NCI-H146 (cell line): Measurements from ENCODE around the gene ADAMTS2.
"Not testable (repeated sequence)": the region's sequence is repeated elsewhere in the genome, so short reads cannot be mapped to it uniquely, and the experiment has no call there.

Experiments
- DNase-seq: peaks from one replicate; lab custom pipeline; 2025; lab: John Stamatoyannopoulos, UW

Gene ADAMTS2

DNA sequence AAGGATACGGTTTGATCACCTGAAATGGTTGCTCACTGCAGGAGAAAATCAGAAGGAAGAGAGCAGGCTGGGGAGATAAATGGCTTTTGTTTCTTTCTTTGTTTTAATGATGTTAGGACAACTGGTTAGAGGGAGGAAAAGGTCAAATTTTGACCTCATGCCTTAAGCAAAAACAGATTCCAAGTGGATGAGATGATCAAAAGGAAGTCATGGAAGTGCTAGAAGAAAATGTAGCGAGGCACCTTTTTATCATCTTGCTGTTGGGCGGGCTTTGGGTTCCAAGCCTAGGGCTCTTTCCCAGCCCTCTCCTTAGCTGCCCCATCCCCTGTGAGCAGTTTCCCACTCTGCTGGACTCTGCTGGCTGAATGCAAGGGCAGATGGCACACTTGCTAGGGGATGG is 127.9 kb downstream of the ADAMTS2 start:
- no peak for DNase-seq

DNA sequence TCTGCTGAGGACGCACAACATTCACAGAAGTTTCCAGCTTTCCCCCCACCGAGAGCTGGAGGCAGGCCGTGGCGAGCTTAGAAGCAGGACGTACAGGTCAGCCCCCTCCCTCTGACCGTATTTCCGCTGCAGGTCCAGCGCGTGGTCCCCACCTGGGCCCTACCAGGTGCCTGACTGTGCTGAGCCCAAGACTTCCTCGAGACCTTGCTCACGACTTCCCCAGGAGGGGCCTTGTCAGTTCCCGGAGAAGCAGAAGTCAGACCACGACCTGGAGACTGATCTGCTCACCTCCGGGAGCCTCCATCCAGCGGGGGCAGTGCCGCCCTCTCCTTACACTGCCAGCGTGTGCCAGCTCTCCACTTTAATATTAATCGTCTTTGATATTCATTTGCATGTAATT is 128.9 kb downstream of the ADAMTS2 start:
- not testable (repeated sequence) for DNase-seq

DNA sequence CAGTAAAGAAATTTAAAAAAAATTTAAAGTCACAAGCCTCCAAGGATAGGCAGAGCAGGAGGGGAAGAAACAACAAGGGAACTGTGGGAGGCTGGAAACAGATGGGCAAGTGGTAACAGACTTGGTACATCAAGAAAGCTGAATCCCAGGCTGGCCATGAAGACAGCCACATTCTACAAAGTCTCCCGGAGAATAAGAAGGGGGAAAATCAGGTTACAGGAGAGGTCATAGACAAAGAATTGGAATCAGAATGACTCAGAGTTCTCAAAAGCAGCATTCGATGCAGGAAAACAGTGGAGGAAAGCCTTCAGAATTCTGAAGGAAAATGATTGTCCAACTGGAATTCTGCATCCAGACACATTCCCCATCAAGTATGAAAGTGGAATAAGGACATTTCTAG is 129.7 kb downstream of the ADAMTS2 start:
- DNase-seq, result no peak

DNA sequence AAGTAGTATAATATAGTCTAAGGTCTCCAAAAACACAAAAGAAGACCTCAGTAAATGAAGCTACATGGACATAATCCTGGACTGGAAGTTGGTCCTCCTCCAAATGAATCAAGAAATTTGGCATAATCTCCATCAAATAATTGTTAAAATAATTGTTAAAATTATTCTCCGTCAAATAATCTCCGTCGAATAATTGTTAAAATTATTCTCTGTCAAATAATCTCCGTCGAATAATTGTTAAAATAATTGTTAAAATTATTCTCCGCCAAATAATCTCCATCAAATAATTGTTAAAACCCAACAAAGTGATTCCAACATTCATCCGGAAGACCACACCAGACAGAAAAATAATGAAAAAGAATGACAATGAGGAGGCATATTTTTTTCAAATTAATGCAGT is 130.6 kb downstream of the ADAMTS2 start:
- DNase-seq, result no peak

DNA sequence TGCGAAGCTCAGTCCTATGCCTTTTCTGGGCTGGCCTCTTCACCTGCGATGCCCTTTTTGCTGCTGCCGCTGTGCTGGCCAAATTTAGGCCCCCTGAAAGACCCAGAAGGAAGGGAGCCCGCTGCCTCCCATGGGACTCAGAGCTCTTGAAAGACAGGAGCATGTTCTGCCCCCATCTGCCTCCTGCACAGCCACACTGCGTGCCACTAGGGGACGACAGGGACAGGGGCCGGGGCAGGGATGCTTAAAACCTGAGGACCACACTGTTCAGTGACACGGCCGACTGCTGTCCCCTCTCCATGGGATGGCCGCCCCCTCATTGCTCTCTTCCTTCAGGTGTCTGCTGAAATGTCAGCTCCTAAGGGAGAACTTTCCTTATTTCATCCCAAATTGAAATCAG is 132.4 kb downstream of the ADAMTS2 start:
- no peak for DNase-seq

DNA sequence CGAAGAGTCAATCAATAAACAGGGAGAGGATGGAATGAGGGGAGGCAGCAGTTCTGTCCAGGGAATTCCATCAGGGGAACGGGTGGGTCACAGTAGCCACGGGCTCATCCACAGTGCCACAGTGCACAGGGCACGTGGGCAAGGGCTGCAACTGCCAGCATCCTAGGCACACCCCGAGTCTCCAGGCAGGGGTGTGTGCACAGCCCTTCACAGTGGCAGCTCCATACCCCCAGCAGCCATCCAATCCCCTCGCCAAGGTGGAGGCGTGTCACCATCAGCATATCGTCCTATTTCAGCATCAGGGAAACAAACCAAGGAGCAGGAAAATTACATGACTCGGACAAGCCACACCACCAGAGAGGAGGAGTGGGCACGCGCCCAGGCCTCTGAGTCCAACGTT is 133.6 kb downstream of the ADAMTS2 start:
- no peak for DNase-seq

DNA sequence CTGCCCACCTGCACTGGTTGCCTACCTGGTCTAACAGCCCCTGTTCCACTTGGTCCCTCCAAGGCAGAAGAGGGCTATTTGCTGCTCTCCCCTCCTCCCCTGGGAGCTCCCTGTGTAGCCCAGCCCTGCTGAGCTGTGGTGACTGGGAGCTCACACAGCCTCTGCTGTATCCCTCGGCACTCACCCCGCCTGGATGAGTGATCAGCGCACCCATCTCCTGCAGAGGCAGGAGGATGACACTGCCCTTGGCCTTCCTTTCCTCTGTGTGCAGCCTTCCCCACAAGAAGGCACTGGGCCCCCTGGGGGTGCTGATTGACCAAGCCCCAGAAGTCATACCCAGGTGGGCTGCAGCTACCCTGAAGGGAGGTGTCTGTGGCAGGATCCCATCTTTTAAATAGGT is 134.2 kb downstream of the ADAMTS2 start:
- DNase-seq, result no peak

DNA sequence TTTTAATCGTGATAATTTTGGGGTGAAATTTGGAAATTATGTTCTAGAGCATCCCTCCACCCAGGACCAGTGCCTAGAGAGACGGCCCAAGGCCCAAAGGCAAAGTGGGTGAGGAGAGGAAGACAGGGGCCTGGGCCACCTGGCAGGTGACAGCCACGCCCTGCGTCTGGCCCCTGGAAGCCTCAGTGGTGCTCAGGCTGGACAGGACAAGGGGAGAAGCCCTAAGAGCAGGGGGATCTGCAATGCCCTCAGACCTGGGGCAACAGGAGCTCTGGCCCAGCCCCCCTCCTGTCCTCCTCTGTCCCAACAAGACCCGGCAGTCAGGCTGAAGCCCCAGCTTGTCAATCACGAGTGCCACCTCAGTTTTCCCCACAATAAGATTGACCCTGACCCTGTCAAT is 134.8 kb downstream of the ADAMTS2 start:
- DNase-seq, result no peak

DNA sequence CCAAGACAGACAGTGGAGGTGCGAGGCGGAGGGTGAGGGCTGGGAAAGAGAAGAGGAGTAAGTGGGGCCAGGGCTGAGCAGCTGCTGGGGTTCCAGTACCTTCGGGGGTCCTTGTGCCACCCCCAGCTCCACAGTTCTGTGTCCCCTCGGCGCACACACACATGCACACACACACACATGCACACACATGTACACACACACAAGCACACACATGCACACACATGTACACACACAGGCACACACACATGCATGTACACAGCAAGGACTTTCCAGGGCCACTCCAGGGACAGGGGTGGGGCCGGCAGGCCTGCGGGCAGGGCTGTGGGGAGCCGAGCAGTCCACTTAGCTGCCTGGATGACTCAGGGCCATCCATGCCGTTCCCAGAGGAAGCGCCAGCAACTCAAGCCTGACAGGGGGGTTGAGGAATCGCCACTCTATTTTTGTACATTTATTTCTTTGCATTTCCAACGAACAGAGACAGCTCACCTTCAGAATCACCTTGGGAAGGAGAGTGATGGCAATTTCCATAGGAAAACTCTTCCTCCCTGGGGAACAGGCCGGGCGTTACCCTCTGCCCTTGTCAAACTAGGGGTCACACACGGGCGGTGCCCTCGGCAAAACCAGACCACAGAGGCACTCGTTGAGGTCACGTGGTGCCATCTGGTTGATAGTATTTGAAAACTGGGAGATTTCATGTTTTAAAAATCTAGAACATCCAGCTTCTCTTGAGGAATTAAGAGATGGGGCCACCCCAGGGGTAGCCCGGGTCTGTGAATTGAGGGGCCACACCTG is 135.7 kb downstream of the ADAMTS2 start:
- no peak for DNase-seq

DNA sequence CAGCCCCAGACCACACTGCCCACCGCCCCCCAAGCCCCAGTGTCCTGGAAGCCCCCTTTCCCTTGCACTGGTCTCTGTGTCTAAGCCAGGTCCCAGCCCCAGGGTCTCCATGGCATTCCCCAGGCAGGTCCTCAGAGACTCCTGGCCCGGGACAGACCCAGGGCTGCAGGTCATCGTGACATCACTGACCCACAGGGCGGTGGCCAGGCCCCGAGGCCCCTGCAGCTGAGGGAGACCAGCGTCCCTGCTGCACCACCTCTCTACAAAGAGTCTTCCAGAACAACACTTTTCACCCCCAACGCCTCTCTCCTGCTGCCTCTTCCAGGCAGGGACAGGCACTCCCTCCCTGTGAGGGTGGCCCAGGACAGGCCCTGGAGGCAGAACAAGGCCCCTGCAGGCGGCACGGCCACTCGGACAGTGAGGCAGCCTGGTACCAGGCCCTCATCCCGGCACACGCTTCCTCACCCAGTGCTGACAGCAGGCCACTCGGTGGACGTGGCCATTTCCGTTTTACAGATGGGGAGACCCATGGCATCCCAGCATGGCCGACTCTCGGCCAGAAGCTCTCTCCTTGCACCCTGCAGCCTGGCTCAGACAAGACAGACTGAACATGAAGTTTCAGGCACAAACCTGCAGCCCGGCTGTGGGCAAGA is 136.4 kb downstream of the ADAMTS2 start:
- no peak for DNase-seq

DNA sequence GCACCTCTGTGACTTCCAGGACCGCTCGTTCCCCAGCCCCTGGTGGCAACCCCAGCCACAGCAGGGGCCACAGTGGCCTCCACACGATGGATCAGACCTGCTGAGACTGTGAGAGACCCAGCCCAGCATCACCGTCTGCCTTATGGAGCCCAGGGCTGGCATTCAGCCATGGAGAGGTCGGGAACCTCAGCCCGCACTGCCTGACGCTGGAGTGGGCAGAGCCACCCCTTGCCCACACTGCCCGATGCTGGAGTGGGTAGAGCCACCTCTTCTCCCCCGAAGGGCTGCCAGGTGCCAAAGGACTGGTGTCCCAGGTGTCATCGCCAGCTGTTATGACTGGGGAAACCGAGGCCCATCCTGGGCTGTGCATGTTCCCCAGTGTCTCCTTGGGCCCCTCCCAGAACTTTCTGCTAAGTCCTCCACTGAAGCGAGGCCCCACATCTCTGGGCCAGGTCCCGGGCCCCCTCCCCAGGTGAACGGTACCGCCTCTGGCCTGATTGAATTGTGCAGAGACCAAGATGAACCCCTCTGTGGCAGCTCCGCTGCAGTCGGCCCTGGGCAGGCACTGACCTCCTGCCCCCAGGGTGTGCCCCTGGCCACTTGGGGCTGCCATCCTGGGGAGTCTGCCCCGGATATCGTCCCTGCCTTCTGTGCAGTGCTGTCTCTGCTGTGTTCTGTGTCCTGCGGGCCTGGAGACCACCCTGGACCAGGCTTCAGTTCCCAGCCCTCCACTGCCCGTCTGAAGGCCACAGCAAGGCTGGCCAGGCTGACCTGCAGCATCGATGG is 137.1 kb downstream of the ADAMTS2 start:
- no peak for DNase-seq

DNA sequence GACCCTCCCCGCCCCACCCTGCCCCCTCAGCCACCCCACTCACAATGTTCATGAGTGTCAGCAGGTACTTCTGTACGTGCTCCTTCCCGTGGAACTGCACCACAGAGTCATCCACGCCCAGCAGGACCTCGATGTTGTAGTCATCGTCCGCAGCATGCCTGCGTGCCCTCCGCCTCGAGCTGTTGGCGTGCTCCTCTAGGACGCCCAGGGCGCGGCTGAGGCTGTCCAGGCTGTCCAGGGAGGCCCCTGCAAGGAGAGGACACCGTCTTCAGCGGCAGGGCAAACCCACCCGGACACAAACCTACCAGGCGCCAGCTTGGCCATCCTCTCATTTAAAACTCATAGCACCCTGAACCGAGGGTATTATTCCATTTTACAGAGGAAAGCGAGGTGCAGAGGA is 137.8 kb downstream of the ADAMTS2 start:
- no peak for DNase-seq

DNA sequence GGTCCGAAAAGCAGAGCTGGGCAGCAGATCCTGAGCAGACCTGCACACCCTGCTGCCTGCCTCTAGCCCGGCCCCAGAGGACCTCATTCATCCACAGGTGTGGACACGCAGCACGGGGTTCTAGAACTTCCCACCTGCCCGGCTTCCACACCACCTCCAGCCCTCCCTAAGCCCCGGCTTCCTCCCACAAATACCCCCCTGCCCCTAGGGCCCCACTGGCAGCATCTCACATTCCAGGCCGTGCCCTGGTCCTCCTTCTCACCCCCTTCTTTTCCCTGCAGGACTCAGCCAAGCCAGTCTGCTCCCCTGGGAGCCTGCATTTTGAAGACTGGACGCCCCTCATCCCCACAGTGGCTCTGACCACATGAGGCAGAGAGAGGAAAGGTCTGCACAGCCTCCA is 138.9 kb downstream of the ADAMTS2 start:
- no peak for DNase-seq

DNA sequence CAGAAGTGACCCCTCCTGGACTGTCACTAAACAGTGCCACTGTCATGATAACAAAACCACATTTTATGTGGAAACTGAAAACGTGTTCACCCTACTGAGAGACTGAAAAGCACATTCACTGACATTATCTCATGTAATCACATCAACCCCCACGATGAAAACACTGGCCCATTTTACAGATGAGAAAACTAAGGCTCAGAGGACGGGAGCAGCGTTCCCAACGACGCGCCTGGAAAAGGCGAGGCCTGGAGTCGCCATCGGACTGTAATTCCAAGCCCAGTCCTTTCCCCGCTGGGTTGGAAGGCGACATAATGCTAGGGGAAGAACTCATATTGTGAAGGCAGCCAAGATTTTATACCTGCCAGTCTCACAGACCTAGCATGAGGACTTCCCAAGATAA is 140.0 kb downstream of the ADAMTS2 start:
- DNase-seq, result no peak

DNA sequence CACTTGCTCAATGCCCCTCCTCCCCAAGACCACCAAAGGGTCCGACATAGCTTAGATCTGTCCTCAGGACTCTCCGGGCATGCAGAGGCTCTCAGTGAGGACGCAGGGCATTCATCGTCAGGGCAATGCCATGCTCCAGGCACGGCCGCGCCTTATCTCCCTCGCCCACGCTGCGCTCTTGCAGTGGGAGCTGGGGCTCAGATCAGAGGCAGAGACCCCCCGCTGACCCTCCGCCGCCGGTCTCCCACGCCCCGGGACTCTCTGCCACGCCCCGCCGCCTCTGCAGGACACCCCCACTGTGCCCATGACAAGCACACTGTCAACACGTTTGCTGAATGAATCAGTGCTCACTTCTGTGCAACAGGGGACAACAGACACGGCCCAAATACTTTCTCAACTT is 140.7 kb downstream of the ADAMTS2 start:
- no peak for DNase-seq

DNA sequence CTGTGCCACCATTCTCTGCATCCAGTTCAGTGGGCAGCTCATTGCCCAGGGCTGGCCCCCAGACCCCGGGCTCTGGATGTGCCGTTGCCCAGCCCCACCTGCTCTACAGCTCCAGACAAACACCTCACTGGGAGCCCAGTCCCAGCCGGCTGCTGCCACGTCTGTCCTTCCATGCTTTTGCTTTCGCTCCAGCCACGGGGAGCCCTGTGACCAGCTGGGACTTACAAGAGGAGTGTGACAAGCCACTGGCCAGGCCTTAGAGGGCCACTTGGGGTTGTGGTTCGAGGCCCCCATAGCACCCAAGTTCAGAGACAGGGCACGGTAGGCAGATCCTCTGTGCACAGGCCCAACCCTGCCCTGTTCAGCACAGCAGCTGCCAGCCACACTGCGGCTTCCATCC is 142.0 kb downstream of the ADAMTS2 start:
- no peak for DNase-seq

DNA sequence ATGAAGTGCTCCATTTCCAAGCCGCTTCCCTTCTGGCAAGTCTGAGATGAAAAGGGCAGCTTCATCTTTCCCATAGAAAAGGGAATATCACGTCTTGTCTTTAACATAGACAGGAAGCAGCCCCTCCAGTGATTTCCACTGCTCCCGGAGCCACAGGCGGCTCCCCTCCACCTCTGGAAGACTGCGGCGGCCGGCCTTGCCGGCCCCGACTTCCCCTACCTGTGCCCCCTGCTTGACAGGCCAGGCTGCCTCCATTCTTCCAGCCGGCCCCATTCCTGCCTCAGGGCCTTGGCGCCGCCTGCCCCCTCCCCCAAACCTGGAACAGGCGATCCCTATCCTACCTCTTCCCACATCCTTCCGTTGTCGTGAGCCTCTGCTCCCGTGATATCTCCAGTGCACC is 143.3 kb downstream of the ADAMTS2 start:
- no peak for DNase-seq

DNA sequence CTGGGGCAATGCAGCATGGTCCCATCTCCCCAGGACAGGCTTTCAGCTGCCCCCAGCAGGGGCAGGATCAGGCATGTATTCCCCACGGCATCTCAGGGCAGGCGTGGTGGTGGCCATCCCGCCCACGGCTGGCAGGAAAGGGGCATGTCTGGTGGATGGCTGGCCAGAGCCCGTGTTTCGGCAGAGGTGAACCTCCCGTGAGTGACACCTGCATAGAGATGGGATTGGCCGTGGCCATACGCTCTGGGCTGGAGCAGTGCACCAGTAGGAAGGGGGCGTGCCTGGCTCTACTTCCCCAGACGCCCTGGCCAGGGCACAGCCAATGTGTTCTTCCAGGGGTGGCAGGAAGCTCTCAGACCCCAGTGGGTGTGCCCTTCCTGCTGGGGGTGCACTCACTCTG is 146.0 kb downstream of the ADAMTS2 start:
- DNase-seq, result no peak

DNA sequence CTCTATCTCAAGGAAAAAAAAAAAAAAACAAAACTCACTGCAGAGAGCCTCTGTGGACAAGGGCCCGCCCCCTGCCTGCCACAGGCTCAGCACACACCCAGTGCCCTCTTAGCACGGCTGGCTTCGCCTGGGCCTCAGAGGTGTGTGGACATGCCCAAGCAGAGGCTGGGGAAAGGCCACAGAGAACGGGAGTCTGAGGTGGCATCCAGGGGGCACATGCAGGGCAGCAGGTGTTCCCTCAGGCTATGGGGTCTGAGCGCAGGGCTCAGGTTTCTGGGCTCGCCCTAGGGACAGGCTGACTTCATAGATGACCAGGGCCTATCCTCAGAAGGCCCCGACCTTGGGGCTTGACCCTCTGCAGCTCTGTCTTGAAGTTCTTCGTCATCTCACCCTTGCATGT is 146.4 kb downstream of the ADAMTS2 start:
- no peak for DNase-seq

DNA sequence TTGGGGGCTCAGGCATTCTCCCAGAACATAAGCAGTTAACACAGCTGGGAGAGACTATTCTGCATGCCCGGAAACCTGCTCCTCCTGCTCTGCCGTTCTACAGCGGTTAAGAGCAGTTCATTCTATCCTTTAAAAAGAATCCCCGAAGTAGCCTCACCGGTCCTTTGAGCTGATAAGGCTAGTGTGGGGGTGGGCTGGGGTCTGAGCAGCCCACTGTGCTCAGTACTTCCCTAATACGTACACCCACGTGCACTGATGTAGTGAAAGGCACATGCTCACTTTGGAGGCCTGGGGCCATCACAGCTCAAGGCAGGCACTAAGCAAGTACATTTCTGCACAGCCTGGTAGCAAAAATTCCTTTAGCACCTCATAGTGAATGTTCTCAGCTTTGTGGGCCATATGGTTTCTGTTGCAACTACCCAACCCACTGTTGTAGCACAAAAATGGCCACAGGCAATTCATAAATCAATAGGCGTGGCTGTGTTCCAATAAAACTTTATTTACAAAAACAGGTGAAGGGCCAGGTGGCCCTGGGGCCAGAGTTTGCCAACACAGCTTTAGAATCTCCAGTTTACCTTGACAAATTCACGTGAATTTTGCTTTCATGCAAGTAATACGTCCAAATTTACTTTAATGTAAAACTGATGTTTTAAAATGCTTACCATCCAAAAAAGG is 148.7 kb downstream of the ADAMTS2 start:
- DNase-seq, result no peak

DNA sequence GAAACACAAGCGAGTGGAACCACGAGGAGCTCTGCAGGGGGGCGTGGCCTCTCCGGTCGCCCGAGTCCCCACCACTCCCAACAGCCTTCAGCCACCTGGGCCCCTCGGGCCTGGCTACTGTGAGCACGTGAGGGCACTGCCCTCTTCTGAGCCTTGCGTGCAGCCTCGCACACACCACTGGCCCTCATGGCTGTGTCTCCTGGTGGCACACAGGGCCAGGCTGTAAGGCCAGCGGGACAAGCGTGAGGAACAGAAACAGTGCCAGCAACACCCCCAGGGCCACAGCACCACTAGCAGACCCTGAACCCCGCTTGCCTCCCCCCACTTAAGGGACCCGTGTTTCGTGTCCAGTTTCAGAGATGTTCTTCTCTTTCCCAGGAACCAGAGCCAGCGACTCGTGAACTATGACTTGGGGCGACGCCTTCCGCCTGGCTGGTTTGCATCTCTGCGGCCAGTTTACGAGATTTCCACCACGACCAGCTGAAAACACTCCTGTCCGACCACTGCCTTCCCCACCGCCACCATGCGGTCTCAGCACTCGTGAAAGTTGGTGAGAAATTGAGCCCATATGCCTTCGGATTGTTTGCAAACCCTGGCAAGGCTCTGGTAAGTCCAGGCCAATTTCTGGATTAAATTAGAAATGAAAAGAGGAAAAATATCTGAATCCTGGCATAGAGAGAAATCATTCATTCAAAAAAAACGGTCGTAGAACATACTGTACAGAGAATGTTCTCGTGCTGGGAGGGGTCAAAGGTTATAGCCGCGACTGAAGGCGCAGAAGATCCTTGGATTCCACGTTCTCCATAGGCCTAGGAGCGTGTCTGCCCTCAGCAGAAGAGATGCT is 149.5 kb downstream of the ADAMTS2 start:
- no peak for DNase-seq

DNA sequence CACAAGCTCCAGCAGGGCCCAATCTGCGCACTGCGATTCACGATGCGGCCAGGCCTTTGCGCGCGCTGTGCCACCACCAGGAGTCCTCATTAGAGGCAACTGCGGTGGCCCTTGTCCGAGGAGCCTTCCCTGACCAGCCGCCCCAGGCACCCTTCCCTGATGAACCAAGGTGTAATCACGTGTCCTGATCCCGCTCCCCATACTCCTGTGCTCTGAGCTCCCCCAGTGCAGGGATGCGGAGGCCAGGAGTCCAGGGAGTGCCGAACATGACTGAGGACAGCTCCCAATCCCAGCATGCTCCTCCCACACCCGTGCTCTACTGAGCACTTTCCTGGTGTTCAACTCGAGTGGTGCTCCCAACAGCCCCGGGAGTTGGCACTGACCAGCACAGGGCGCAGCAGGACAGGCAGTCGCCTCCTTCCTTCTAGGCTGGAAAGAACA is 150.3 kb downstream of the ADAMTS2 start:
- no peak for DNase-seq
